IPS-20b (cell line): ENCODE results near the gene PTH1R.

Experiments
- H3K27ac ChIP-seq: one replicate; pipeline ENCODE4 v1.5.1; 2013; ENCODE audit warnings: low read length
- H3K27me3 ChIP-seq: 2 replicates; pipeline ENCODE4 v1.6.1; 2013; ENCODE audit warnings: mild to moderate bottlenecking, low read length, inconsistent platforms; ENCODE audit not compliant: insufficient read depth
- H3K36me3 ChIP-seq: 2 replicates; pipeline ENCODE4 v1.6.1; 2013; ENCODE audit warnings: low read depth, mild to moderate bottlenecking, inconsistent platforms, low read length, moderate library complexity; ENCODE audit not compliant: insufficient read depth
- H3K4me1 ChIP-seq: 2 replicates; pipeline ENCODE4 v1.6.1; 2013; ENCODE audit warnings: mild to moderate bottlenecking, control low read depth, inconsistent platforms, low read length, moderate library complexity; ENCODE audit not compliant: insufficient read depth
- H3K4me3 ChIP-seq: 2 replicates; pipeline ENCODE4 v1.5.1; 2013; ENCODE audit warnings: mild to moderate bottlenecking, low read length, inconsistent platforms
- H3K9ac ChIP-seq: 2 replicates; pipeline ENCODE4 v1.6.1; 2013; ENCODE audit warnings: low read depth, mild to moderate bottlenecking, inconsistent platforms, low read length, moderate library complexity
- H3K9me3 ChIP-seq: 2 replicates; pipeline ENCODE4 v1.6.1; 2013; ENCODE audit warnings: mild to moderate bottlenecking, low read depth, low read length, inconsistent platforms; ENCODE audit not compliant: insufficient read depth

PTH1R gene

GRCh38 chr3:46939578-46940445 is 62.3 kb downstream of the PTH1R start:
- Histone ChIP-seq H3K27ac (no peak overlapping the region), H3K4me1 (peaks cover 32% of the 10 kb centered on the region)

DNA sequence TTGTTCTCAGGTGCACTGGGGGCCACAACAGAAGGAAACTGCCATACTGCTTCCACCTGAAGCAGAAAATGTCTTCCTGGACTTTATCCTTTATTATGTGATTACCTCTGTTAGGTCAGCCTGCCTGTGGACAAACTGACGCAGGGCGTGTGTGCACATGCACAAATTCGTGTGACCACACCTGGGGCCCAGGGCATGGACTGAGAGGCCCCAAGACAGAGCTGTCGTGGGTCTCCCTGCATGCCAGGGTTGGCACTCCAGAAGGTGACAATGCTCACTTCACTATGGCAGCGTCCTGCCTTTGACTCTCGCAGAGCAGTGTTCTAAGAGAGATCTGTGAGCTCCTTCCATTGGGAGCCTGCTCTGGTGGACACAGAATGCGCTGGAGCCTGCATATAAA is 64.6 kb downstream of the PTH1R start:
- H3K27me3 ChIP-seq, result no peaks in the 10 kb centered on the region
- no peak overlapping the region for H3K27ac ChIP-seq
- H3K9me3 ChIP-seq, result no peaks in the 10 kb centered on the region
- H3K4me3 ChIP-seq, result no peak overlapping the region
- H3K4me1 ChIP-seq, result peaks cover 18% of the 10 kb centered on the region; the same call in 1 of the 2 replicates
- H3K36me3 ChIP-seq, result peaks cover 56% of the 10 kb centered on the region
- H3K9ac ChIP-seq, result no peak overlapping the region

More at GRCh38 chr3:46939578-46940445, 62.3 kb downstream of the PTH1R start:
- peaks cover 62% of the 10 kb centered on the region for H3K36me3 ChIP-seq
- H3K9ac ChIP-seq, result no peak overlapping the region
- no peaks in the 10 kb centered on the region for H3K27me3 ChIP-seq
- H3K9me3 ChIP-seq, result no peaks in the 10 kb centered on the region
- no peak overlapping the region for H3K4me3 ChIP-seq

- peaks cover 53% of the 10 kb centered on the region for H3K36me3 ChIP-seq
- no peak overlapping the region for H3K9ac ChIP-seq
- no peak overlapping the region for H3K4me3 ChIP-seq
- H3K27ac ChIP-seq, result no peak overlapping the region
- H3K9me3 ChIP-seq, result no peaks in the 10 kb centered on the region
- H3K4me1 ChIP-seq, result peaks cover 18% of the 10 kb centered on the region; the same call in 1 of the 2 replicates
- no peaks in the 10 kb centered on the region for H3K27me3 ChIP-seq
Observed at GRCh38 chr3:46942481-46943236, 65.1 kb downstream of the PTH1R start.

DNA sequence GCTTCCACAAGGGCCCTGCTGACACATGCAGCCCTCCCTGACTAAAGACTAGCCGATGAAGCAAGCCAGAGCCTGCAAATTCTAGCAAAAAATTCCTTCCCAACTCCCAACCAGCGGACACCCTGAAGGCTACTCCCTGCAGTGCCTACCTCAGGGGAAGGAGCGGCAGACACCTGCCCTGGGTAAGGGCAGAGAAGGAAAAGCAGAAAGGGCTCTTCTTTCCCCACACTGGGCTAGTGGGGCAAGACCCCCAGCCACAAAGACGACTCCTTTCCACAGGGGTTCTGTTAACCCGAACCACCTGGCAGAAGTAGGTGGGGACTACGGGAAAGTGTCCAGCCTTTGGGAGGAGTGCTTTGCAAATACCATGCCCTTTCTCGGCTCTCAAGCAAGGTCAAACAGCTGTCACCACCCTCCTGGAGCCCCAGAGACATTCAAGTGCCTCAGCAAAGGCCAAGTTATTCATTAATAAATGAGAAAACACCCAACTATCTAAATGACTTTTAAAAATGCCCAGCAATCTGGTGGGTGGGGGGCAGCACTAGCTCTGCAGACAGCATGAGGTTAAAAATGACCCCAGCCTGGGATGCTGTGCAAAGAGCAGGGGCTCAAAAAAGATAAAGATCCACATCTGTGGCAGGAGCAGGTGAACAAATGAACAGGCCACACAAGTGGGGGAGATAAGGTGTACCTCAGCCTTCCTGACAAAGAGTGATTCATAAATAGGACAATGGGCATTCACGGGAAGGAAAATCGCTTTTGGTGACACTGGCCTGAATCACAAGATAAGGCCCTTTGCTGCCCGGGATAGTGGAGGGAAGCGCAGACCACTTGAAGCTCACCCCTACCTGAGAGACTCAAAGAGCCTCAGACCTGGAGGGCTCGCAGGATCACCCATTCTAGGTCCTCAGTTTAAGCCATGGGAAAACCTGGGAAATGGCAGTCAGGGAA is 66.0 kb downstream of the PTH1R start:
- H3K27me3 ChIP-seq, result no peaks in the 10 kb centered on the region
- peaks cover 18% of the 10 kb centered on the region; the same call in 1 of the 2 replicates for H3K4me1 ChIP-seq
- H3K9me3 ChIP-seq, result no peaks in the 10 kb centered on the region
- no peak overlapping the region for H3K27ac ChIP-seq
- H3K36me3 ChIP-seq, result peaks cover 49% of the 10 kb centered on the region
- H3K9ac ChIP-seq, result no peak overlapping the region
- no peak overlapping the region for H3K4me3 ChIP-seq

DNA sequence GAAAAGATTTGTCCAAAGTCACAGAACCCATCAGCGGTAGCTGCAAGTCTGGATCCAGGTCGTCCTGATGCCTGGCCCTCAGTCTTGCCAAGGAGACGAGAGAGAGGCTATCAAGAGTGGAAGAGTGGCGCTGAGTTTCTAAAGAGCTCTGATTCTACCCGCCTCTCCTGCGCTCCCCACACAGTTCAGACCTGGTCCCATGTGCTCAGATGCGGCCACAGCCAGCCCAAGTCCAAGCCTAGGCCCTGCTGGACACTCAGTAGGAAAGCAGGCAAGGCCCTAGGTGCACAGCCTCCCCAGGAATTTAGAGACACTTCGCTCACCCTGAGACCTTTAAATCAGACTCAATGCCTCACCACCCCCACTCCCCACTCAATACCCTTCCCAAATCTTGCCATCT is 66.7 kb downstream of the PTH1R start:
- Histone ChIP-seq H3K36me3 (peaks cover 42% of the 10 kb centered on the region), H3K9ac (no peak overlapping the region), H3K4me1 (peaks cover 21% of the 10 kb centered on the region), H3K27me3 (no peaks in the 10 kb centered on the region), H3K27ac (no peak overlapping the region), H3K9me3 (no peaks in the 10 kb centered on the region), H3K4me3 (no peak overlapping the region)

DNA sequence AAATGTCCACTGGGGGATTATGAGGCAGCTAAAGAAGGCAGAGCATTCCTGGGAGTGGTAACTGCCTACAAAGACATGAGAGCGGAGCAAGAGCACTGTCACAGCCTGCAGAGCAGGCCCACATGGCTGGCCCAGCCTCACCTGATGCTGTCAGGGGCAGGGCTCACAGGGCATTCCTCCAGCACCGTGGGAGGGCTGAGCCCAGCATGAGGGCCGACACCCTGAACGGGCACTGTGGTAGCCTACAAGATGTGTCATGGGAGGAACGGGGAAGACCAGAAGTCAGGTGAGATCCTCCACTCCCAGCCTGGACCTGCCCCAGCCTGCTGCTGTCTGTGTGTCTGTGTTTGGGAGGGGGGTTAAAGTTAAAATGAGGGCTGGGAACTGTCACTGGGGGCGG is 68.9 kb downstream of the PTH1R start:
- Histone ChIP-seq H3K9ac (no peak overlapping the region), H3K4me1 (peaks cover 21% of the 10 kb centered on the region), H3K27ac (no peak overlapping the region), H3K36me3 (peaks cover 24% of the 10 kb centered on the region), H3K4me3 (no peak overlapping the region), H3K27me3 (no peaks in the 10 kb centered on the region), H3K9me3 (no peaks in the 10 kb centered on the region)

GRCh38 chr3:46946856-46947545 is 69.5 kb downstream of the PTH1R start:
- Histone ChIP-seq H3K27me3 (no peaks in the 10 kb centered on the region), H3K27ac (no peak overlapping the region), H3K9ac (no peak overlapping the region), H3K9me3 (no peaks in the 10 kb centered on the region), H3K36me3 (peaks cover 20% of the 10 kb centered on the region), H3K4me1 (peaks cover 21% of the 10 kb centered on the region), H3K4me3 (no peak overlapping the region)

- no peak overlapping the region for H3K9ac ChIP-seq
- peaks cover 19% of the 10 kb centered on the region for H3K36me3 ChIP-seq
- H3K27ac ChIP-seq, result no peak overlapping the region
- H3K27me3 ChIP-seq, result no peaks in the 10 kb centered on the region
- H3K9me3 ChIP-seq, result no peaks in the 10 kb centered on the region
- H3K4me3 ChIP-seq, result no peak overlapping the region
- H3K4me1 ChIP-seq, result peaks cover 21% of the 10 kb centered on the region
Observed at GRCh38 chr3:46947546-46947901, 70.0 kb downstream of the PTH1R start.

GRCh38 chr3:46947981-46948791 is 70.7 kb downstream of the PTH1R start:
- no peak overlapping the region for H3K4me3 ChIP-seq
- H3K9me3 ChIP-seq, result no peaks in the 10 kb centered on the region
- peaks cover 15% of the 10 kb centered on the region for H3K4me1 ChIP-seq
- H3K27me3 ChIP-seq, result no peaks in the 10 kb centered on the region
- H3K27ac ChIP-seq, result no peak overlapping the region
- peaks cover 19% of the 10 kb centered on the region for H3K36me3 ChIP-seq
- H3K9ac ChIP-seq, result no peak overlapping the region

DNA sequence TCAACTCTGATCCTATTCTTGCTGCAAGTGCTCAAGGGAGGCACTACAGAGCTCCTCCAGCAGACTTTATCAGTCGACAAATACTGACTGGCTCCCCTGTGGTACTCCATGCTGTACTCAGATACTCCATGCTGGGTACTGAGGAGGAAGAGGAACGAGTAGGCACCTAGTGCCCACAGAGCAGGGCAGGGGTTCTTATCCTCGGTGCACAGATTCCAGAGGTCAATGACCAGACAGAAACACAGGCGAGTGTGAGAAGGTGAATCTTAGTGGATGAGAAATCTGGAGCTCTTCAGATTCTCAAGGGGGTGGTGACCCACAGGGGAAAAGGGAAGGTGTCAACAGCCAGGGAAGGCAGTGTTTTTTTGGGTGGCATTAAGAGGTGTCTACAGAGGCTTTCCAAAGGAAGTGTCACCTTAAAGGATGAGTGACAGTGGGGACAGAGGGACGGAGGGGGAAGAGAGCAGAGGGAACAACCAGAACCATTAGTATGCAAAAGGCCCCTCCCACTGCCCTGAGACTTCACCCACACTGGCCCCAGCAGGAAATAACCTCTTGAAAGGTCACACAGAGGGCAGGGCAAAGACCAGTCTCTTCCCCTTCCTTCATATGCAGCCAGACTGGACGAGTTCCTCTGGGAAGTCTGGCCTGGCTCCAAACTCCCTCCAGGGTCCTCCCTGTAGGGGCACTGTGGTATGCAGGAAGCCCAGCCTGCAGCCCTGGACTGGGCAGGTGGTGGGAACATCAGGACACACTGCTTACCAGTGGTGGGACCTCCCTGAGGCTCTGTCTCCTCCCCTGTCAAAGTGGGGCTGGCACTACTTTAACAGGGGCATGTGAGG is 71.5 kb downstream of the PTH1R start:
- peaks cover 7% of the 10 kb centered on the region; the same call in 1 of the 2 replicates for H3K4me1 ChIP-seq
- H3K36me3 ChIP-seq, result peaks cover 19% of the 10 kb centered on the region
- H3K9me3 ChIP-seq, result no peaks in the 10 kb centered on the region
- no peaks in the 10 kb centered on the region for H3K27me3 ChIP-seq
- no peak overlapping the region for H3K4me3 ChIP-seq
- no peak overlapping the region for H3K9ac ChIP-seq
- no peak overlapping the region for H3K27ac ChIP-seq
